DOHH2 (cell line): Measurements from ENCODE around the gene HACD4.

Experiments used
- H3F3A ChIP-seq: fragments of 200-600 bp; sonication (generic), shearing (Covaris generic); 2 replicates; pipeline ENCODE4 v1.6.0; 2016; ENCODE audit warnings: antibody characterized with exemption, mild to moderate bottlenecking; ENCODE audit not compliant: control insufficient read depth, insufficient read depth
- H3K27ac ChIP-seq: fragments of 200-600 bp; sonication (generic); 2 replicates; pipeline ENCODE4 v1.5.1; 2014; ENCODE audit warnings: low read depth, mild to moderate bottlenecking, low read length, moderate library complexity
- H3K27me3 ChIP-seq: fragments of 200-600 bp; sonication (generic); 2 replicates; pipeline ENCODE4 v1.6.1; 2014; ENCODE audit warnings: mild to moderate bottlenecking, low read length, mixed read lengths; ENCODE audit not compliant: control insufficient read depth
- H3K36me3 ChIP-seq: fragments of 200-600 bp; sonication (generic); 2 replicates; pipeline ENCODE4 v1.6.1; 2014; ENCODE audit warnings: mild to moderate bottlenecking, low read length, moderate library complexity, mixed read lengths; ENCODE audit not compliant: control insufficient read depth
- H3K4me1 ChIP-seq: fragments of 200-600 bp; sonication (generic); 2 replicates; pipeline ENCODE4 v1.6.1; 2014; ENCODE audit warnings: mild to moderate bottlenecking, low read length, mixed read lengths; ENCODE audit not compliant: control insufficient read depth
- H3K4me2 ChIP-seq: fragments of 200-600 bp; sonication (generic); 2 replicates; pipeline ENCODE4 v1.6.0; 2014; ENCODE audit warnings: mild to moderate bottlenecking, low read length, moderate library complexity
- H3K4me3 ChIP-seq: fragments of 200-600 bp; sonication (generic); 2 replicates; pipeline ENCODE4 v1.5.1; 2014; ENCODE audit warnings: mild to moderate bottlenecking, low read length, mixed read lengths
- H3K79me2 ChIP-seq: fragments of 200-600 bp; sonication (generic); 2 replicates; pipeline ENCODE4 v1.6.1; 2014; ENCODE audit warnings: mild to moderate bottlenecking, low read length, mixed read lengths; ENCODE audit not compliant: control insufficient read depth
- H3K9me2 ChIP-seq: fragments of 200-600 bp; sonication (generic); replicated peaks from 2 replicates; pipeline ENCODE4 v1.6.1; 2014; ENCODE audit warnings: mild to moderate bottlenecking, low read length, mixed read lengths; ENCODE audit not compliant: control insufficient read depth
- H3K9me3 ChIP-seq: fragments of 200-600 bp; sonication (generic); 2 replicates; pipeline ENCODE4 v1.6.1; 2014; ENCODE audit warnings: antibody characterized with exemption, low read length, mixed read lengths; ENCODE audit not compliant: control insufficient read depth, insufficient read depth
- H4K20me1 ChIP-seq: fragments of 200-600 bp; sonication (generic); 2 replicates; pipeline ENCODE4 v1.6.0; 2014; ENCODE audit warnings: low read depth, mild to moderate bottlenecking, antibody characterized with exemption, low read length, moderate library complexity; ENCODE audit not compliant: control insufficient read depth, insufficient read depth
- CTCF ChIP-seq: fragments of 200-600 bp; sonication (generic); IDR thresholded peaks from one replicate; pipeline ENCODE4 v1.5.1; 2014; ENCODE audit warnings: antibody characterized with exemption, mild to moderate bottlenecking, low read depth, low read length; ENCODE audit not compliant: poor library complexity, severe bottlenecking
- EZH2phosphoT487 ChIP-seq: fragments of 200-600 bp; sonication (generic); IDR thresholded peaks from 2 replicates; pipeline ENCODE4 v1.6.1; 2017; ENCODE audit warnings: borderline replicate concordance, mild to moderate bottlenecking, antibody characterized with exemption, low read length, moderate library complexity, mixed read lengths

HACD4 gene

GRCh38 chr9:20997503-20998076, 33.9 kb downstream of the HACD4 start:
- Histone ChIP-seq H3F3A (peaks cover 3% of the 10 kb centered on the region; the same call in 1 of the 2 replicates), H4K20me1 (no peaks in the 10 kb centered on the region), H3K4me3 (0 out of 2 replicates have a peak overlapping the region, but pooled peaks have one; percentile 27), H3K79me2 (no peaks in the 10 kb centered on the region), H3K36me3 (peaks cover 2% of the 10 kb centered on the region; the same call in 1 of the 2 replicates), H3K27ac (no peak overlapping the region), H3K9me2 (no peaks in the 10 kb centered on the region), H3K9me3 (no peaks in the 10 kb centered on the region), H3K27me3 (no peaks in the 10 kb centered on the region), H3K4me2 (peak overlapping the region; percentile 55), H3K4me1 (peaks cover 39% of the 10 kb centered on the region)
- TF ChIP-seq EZH2phosphoT487 (no peak), CTCF (no peak)

DNA sequence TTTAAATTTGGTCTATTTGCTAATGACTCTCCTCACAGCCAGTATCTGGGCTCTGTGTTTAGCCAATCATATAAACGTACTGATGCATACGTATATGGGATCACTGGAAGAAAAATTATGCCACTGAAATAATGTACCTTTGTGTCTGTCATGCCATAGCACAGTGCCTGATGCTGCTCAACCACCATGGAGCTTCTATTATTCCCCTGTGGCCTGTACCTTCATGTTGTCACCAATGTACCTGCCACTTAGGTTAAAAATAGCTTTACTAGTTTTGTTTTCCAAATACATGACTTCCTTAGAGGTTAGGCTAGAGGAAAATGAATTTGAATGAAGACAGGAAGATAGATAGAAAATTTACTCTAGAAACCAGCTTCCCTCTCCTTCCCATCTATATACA, 34.6 kb downstream of the HACD4 start:
- Histone ChIP-seq H3K4me2 (peak overlapping the region; percentile 55), H3K27ac (no peak overlapping the region), H3K36me3 (peaks cover 2% of the 10 kb centered on the region; the same call in 1 of the 2 replicates)

DNA sequence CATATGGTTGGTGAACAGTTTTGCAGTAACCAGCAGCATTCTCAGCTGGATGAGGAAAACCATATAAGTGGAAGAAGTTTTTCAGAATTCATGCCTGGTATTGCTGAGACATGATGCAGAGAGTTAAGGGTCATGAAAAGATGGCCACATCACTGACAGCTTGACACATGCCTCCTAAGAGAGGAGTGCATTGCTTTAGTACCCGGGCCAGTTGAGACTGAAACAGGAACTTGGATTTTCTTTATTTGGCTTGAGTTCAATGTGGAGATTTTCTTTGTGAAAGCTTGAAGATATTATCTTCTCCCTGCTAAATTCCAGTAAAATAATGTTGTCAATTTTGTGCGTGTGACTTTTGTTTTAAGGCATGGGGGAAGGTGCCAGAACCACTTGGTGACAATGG, 35.8 kb downstream of the HACD4 start:
- no peak for TF ChIP-seq CTCF
- TF ChIP-seq EZH2phosphoT487: no peak
- peak overlapping the region; percentile 14; the same call in 1 of the 2 replicates for H3K4me3 ChIP-seq
- H3K79me2 ChIP-seq: no peaks in the 10 kb centered on the region
- no peak overlapping the region for H3K27ac ChIP-seq
- H4K20me1 ChIP-seq: no peaks in the 10 kb centered on the region
- no peaks in the 10 kb centered on the region for H3K27me3 ChIP-seq
- H3K4me1 ChIP-seq: peaks cover 44% of the 10 kb centered on the region
- peaks cover 2% of the 10 kb centered on the region; the same call in 1 of the 2 replicates for H3K36me3 ChIP-seq
- H3K9me2 ChIP-seq: no peaks in the 10 kb centered on the region
- H3F3A ChIP-seq: peaks cover 3% of the 10 kb centered on the region; the same call in 1 of the 2 replicates
- H3K4me2 ChIP-seq: peak overlapping the region; percentile 36
- no peaks in the 10 kb centered on the region for H3K9me3 ChIP-seq

More for the DNA sequence above, 34.6 kb downstream of the HACD4 start:
- H3K9me3 ChIP-seq: no peaks in the 10 kb centered on the region
- H3K4me3 ChIP-seq: peak overlapping the region; percentile 27
- no peaks in the 10 kb centered on the region for H3K9me2 ChIP-seq
- no peaks in the 10 kb centered on the region for H3K27me3 ChIP-seq
- peaks cover 39% of the 10 kb centered on the region for H3K4me1 ChIP-seq
- TF ChIP-seq CTCF (no peak), EZH2phosphoT487 (no peak)
- H4K20me1 ChIP-seq: no peaks in the 10 kb centered on the region
- H3K79me2 ChIP-seq: no peaks in the 10 kb centered on the region
- H3F3A ChIP-seq: peaks cover 3% of the 10 kb centered on the region; the same call in 1 of the 2 replicates
